Stimulated activated naive CD4-positive, alpha-beta T cell treated with Interleukin-2 at 50 U/mL for 16 hours (primary cell): ENCODE measurements around the gene MAP4K3.
"Not testable (repeated sequence)": the region's sequence is repeated elsewhere in the genome, so short reads cannot be mapped to it uniquely, and the experiment has no call there.

ENCODE experiments used
- DNase-seq: peaks from one replicate; lab custom pipeline; 2025; lab: John Stamatoyannopoulos, UW

The MAP4K3 gene

DNA sequence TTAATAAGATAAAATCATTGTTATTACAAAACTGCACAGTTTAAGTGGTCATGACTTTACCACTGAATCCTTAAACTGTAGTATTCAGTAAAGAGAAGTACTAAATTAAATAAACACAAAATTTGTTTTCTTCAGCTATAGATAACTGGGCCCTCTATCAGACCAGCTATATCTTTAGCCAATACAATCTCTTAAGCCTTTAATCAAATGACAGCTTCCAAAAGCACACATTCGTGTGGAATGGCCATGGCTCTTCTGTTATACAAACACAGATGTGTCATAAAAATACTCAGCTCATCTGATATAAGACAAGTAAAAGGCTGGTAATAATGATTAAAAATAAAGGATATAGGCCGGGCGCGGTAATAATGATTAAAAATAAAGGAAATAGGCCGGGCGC is 135.7 kb downstream of the MAP4K3 start:
- DNase-seq = no peak

DNA sequence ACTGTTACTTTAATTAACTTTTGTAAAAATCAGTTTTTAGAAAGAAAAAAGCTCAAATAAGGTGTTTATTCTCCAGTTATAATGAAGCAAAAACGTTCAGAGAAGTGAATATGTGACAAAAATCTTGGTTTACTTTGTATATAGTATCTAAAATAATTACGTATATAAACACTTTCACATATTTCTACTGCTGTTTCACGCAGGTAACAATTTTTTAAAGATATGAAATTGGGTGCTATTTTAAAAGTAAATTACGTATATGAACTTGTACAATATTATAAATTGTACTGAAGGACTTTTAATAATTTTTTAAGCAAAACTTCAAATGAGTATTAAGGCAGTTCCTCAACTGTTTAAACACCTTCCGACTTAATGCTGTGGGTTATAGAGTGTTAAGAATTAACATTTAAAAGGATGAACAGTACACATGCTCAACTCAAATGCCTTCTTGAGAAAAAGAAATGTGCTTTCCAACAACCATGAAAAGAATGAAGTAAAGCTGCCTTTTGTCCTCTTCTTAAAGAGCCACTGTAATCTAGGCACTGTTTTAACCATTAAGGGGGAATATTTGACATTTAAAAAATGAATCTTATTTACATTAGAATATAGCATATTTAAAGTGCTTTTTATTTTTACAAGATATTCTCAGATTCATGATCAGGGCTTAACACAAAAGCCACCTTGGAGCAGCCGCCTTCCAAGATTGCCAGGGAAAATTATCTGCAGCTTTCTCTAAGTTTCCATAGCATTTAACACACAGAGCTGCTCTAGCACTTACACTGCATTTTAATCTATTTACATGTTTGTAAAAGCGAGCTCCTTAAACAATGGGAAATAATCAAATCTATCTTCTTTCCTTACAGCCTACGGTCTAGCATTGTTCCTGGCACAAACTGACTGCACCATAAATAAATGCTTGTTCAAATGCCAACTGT is 136.8 kb downstream of the MAP4K3 start:
- DNase-seq = no peak

DNA sequence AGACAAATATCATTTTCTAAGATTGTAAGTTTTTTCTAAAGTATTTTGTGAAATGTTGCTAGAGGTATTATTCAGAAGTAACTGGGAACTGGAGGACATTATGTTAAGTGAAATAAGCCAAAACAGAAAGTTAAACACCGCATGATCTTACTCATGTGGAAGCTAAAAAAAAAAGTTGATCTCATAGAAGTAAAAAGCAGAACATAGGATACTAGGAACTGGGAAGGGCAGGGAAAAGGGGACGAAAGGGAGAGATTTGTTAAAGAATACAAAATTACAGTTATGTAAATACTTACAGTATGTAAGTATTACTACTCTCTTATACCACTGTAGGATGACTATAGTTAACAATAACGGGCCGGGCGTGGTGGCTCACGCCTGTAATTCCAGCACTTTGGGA is 146.7 kb downstream of the MAP4K3 start:
- no peak for DNase-seq

DNA sequence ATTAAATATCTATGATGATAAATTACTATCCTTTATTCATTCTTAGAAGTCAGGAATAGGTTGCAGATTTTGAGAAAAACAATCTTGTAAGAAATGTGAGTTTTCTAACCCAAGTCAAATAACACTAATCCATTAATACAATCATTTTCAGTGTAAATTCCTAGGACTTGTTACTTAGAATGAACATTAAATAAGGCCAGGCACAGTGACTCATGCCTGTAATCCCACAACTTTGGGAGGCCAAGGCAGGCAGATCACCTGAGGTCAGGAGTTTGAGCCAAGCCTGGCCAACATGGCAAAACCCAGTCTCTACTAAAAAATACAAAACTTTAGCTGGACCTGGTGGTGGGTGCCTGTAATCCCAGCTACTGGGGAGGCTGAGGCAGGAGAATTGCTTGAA is 147.5 kb downstream of the MAP4K3 start:
- DNase-seq = no peak

DNA sequence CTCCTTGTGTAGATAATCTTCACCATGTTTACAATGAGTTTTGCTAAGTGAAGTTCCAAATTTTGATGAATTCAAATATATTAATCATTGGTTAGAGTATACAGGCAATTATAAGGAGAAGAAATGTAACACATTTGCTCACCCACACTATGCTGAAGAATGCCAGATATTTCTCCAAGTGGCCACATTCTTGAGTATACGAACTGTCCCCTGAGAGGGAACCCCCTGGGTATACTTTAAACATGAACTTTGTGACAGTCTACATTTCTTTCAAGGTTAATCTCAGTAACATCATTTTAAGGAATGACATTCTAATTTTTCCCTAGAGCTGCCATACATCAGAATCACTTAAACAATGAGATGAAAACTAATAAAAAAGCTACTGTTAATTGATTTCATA is 153.5 kb downstream of the MAP4K3 start:
- no peak for DNase-seq

DNA sequence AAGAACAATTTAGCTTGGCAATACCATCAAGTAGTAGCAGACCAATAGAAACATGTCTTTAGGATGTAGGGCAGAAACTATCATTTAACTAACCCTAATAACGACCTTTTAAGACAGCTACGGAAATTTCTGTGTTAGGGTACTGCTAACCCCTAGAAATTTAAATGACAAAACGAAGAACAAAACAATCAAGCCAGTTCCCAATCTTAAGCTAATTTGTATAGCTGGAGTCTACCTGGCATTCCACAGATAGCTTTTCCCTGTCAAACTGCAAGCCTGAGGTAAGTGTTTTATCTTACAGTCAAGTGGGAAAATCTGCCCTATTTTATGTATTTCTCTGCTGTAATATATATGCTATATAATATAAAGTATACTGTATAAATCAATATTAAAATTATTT is 155.7 kb downstream of the MAP4K3 start:
- no peak for DNase-seq

DNA sequence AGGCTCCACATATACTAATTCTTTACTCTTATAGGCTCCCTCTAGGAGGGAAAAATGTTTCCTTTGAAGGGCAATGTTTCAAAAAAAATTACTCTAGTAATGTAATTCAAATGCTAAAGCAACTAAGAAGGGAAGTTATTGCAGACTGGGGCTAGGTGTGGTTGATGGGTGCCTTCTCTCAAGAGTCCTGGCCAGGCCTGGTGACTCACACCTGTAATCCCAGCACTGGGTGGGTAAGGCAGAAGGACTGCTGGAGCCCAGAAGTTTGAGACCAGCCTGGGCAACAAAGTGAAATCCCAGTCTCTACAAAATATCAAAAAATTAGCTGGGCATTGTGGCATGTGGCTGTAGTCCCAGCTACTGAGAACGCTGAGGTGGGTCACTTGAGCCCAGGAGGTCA is 162.1 kb downstream of the MAP4K3 start:
- DNase-seq = no peak

DNA sequence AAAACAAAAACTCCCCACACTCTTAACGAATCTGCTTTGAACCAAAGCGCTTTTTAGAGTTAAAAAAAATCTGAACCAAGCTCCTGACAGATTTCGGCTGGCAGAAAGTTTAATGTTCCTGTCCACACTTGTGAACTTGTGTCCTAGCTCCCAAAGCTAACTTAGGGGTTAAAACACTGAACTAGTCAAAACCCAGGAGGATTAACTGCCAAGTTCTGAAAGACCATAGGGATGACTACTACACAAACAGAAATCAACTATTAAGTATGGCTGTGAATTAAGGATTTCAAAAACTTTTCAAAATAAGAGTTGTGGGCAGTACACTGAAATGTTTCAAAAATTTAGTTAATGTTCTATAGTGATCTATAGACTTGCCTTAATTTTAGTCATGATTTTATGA is 167.1 kb downstream of the MAP4K3 start:
- DNase-seq = no peak

DNA sequence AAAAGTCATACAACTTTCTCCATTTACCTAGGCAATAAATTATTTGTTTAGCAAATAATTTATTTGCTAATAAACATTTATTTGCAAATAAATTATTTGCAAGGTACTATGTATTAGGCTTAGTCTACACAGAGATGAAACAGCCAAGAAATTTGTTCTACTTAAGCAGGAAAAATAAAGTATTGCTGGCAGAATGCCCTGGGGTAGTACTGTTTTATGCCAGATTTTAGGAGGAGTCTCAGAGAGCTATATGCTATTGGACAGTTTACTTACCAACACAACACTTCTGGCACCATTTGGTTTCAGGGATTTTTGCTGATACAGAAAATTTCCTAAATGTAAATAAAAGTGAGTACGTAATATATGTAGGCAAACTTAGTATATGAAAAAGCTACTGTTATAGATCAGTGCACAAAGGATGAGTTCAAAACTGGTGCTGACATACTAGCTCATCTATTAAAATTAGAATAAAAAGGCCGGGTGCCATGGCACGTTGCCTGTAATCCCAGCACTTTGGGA is 170.1 kb downstream of the MAP4K3 start:
- DNase-seq = no peak

DNA sequence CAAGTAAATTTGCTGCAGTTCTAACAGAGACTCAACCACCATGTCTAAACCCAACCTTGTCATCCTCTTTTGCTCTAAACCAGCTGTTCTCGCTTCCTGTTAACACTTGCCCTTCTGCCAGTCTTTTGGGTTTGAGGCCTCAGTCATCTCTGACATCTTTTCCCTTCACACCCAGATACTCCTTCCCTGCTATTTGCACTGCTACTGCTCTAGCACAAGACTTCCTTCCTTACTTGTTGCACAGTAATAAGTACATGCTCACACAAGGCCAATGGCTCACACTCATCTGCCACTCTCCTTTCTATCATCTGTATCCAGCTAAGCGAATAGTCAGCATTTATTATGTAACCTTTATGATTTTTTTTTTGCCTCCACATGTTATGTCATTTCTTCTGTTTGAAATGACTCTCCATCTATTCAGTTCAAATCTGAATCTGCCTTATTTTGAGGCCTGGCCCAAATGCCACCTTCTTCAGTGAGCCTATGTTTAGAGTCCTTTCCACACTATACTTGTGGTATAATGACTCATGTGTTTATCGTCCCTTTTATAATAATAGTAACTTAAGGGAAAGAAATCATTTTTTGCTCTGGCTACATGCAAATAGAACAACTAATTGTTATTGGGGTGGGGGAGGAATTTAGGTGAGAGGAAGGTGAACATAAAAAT is 170.8 kb downstream of the MAP4K3 start:
- DNase-seq = no peak

DNA sequence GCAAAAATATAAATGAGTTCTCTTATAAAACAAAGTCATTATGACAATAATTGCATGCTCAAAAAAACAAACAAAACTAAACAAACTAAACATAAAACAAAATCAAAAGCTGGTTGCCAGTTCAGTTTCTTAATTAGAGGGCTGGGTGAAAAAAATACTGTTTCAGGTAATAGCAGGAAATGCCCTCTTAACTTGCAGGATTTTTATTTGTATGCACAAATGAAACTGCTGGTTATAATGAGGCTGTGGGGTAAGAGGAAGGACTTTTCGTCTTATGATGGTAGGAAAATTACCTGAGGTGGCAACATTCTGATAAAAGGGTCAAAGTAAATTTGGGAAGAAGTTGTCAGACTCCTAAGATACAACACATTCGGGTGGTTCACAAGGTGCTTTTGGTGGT is 171.8 kb downstream of the MAP4K3 start:
- DNase-seq = no peak

DNA sequence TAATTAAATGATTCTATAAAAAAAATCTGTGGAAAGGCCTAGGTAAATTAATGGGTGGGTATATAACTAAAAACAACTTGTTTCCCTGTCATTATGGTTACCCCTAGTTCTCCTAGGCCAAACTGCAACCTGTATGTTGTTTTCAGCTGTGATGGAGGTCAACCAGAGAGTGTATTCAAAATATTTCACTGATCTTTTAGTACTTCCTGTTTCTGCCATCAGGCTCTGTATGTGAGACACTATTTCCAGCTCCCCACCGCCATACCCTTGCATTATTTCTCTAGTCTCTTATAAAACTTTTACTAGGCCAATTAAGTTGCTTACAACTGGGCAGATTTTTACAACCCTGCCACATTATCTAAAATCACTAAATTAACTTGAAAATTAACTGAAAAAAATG is 172.4 kb downstream of the MAP4K3 start:
- DNase-seq = no peak

DNA sequence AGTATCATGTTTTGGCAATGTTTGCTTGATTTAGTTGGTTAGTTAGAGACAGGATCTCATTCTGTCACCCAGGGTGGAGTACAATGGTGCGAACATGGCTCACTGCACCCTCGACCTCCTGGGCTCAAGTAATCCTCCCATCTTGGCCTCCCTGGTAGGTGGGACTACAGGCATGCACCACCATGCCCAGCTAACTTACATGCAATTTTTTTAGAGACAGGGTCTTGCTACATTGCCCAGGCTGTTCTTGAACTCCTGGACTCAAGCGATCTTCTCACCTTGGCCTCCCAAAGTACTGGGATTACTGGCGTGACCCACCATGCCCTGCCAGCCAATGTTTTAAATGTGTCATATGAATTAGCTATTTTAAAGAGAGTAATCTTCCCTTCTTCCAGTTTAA is 177.0 kb downstream of the MAP4K3 start:
- DNase-seq = no peak

DNA sequence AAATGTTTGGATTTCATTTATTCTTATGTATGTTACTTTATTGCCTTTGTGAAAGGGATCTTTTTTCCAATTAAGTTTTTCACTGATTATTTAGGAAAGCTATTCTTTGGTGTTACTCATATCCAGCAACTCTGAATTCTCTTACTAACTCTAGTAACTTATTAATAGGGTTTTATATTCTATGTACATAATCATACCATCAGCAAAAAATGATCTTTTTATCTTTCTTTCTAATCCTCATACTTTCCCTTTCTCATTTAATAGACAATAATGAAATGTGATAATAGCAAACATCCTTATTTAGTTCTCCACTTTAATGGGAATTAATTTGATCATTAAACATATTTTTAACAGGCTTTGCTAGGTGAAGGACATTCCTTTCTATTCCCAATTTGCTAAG is 181.0 kb downstream of the MAP4K3 start:
- DNase-seq = no peak

DNA sequence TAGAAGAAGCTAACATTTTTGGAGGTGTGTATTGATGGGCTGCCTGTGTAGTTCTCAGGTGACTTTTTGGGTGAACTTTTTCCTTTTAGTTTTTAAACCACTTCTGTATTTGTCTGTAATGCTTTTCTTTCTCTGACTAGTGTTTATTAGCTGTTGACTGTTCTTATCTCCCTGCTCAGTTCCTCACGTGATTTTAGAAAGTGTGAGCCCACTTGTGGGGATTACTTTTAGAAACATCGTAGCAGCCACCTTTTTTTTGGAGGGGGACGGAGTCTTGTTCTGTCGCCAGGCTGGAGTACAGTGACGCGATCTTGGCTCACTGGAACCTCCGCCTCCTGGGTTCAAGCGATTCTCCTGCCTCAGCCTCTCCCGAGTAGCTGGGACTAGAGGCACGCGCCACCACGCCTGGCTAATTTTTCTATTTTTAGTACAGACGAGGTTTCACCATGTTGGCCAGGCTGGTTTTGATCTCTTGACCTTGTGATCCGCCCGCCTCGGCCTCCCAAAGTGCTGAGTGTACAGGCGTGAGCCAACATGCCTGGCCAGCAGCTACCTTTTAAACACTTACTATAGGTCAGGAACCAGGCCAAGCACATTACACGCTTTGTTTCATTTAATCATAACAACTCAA is 184.1 kb downstream of the MAP4K3 start:
- no peak for DNase-seq

DNA sequence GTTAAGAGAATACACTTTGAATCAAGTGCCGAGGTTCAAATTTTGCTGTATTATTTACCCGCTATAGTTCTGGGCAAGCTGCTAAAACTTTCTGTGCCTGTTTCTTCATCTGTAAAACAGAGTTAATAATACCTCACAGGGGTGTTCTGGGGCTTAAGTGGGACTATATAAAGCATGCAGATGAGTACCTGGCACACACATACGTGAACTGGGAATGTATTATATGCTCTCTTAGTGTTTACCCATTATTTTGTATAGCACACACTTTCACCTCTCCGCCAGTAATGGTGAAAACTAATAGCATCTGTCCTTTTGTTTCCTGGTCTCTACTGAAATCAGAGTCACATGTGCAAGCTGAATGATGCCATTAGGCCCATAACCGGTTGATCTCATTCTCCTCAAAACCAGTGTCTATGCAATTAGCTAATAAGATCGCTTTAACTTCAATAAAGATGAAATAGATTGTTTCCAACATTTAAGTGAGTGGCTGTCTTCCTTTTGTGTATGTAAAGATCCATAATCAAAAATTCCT is 189.5 kb downstream of the MAP4K3 start:
- no peak for DNase-seq

DNA sequence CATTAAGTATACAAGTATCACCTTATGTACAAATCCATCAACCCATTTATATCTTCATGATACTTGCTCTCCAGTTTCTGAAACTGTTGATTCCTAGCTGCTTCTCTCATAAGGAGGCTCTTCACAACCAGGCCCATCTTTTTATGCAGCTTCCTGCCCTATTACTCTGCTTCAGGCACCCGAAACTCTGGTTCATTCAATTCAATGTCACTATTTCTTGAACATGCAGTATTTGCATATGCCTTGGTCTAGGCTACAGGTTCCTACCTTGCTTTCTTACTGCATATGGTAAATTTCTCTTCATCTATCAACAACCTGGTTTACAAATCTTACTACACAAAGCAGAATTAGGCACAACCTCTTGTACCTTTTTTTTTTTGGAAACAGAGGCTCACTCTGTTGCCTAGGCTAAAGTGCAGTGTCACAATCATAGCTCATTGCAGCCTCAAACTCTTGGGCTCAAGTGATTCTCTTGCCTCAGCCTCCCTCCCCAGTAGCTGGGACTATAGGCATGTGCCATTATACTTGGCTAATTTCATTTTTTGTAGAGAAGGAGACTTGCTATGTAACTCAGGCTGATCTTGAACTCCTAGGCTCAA is 190.6 kb downstream of the MAP4K3 start:
- no peak for DNase-seq

DNA sequence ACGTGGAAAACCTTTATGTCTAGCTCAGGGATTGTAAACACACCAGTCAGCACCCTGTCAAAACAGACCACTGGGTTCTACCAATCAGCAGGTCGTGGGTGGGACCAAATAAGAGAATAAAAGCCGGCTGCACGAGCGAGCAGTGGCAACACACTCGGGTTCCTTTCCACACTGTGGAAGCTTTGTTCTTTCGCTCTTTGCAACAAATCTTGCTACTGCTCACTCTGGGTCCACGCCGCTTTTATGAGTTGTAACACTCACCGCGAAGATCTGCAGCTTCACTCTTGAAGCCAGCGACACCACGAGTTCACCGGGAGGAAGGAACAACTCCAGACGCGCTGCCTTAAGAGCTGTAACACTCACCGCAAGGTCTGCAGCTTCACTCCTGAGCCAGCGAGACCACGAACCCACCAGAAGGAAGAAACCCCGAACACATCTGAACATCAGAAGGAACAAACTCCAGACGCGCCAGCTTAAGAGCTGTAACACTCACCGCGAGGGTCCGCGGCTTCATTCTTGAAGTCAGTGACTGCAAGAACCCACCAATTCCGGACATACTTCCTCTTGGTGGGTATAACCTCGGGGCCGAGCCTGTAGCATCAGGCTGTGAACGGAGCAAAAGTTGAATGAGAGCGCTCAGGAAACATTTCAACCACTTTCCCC is 192.0 kb downstream of the MAP4K3 start:
- peak; percentile 7 for DNase-seq

DNA sequence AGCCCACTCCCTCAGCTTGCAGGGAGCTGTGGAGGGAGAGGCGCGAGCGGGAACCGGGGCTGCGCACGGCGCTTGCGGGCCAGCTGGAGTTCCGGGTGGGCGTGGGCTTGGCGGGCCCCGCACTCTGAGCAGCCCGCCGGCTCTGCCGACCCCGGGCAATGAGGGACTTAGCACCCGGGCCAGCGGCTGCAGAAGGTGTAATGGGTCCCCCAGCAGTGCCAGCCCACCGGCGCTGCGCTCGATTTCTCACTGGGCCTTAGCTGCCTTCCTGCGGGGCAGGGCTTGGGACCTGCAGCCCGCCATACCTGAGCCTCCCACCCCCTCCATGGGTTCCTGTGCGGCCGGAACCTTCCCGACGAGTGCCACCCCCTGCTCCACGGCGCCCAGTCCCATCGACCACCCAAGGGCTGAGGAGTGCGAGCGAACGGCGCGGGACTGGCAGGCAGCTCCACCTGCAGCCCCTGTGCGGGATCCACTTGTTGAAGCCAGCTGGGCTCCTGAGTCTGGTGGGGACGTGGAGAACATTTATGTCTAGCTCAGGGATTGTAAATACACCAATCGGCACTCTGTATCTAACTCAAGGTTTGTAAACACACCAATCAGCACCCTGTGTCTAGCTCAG is 192.7 kb downstream of the MAP4K3 start:
- not testable (repeated sequence) for DNase-seq

DNA sequence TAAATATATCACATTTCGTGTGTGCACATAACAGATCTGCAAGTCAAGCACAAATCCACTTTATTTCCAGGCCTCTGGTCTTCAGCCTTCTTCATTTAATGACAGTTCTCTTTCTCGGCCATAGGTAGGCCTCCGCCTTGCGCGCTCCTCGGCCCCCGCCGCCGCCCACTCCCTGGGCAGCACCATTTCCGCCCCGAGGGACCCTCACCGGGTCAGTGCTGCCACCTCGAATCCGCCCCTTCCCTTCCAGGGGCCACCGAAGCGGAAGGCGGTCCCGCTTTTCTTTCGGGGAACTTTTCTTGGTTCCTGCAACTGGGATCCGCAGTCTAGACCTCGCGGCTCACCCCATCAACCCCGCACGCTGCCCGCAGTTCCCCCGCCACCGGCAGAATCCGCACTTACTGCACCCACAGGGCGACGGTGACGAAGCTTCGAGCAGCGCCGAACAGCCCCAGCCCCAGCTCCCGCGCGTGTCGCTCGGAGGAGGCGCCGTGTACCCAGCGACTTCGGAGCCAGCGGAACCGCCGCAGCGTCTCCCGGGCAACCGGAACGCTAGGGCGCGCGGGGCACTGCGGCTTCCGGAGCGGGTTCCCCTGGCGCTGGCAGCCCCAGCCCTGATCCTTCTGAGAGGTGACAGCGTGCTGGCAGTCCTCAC is 193.5 kb downstream of the MAP4K3 start, which contains the start of gene CDKL4:
TSS of gene CDKL4 (minus strand) at position 502 of the 655 bp plus-strand sequence.
- DNase-seq = peak; percentile 2
